ENCODE measurements around the gene UNC13A.

GRCh38 chr19:17673937-17674799 is 14.0 kb downstream of the UNC13A start:
- TF ChIP-seq CTCF (IDR thresholded peaks at IDR 0.05) (no peak), JUND (IDR thresholded peaks at IDR 0.05) (no peak), FOSL2 (IDR thresholded peaks at IDR 0.05; ENCODE audit: borderline replicate concordance, low read depth) (no peak), TAF1 (IDR thresholded peaks at IDR 0.05; ENCODE audit: borderline replicate concordance, low read depth, low read length) (no peak), RAD21 (IDR thresholded peaks at IDR 0.05; ENCODE audit: low read length) (no peak)
